ENCODE measurements around the gene NPBWR2. TPM values are rescaled to one million over a fixed set of nuclear protein-coding genes. Genes with fewer than 3 reads are reported as not detected.
A peak's percentile ranks its signal among the peaks of the same experiment; 100 is the strongest.

NPBWR2 gene
- total RNA-seq, 1 donor from 2014 or later = not detected

DNA sequence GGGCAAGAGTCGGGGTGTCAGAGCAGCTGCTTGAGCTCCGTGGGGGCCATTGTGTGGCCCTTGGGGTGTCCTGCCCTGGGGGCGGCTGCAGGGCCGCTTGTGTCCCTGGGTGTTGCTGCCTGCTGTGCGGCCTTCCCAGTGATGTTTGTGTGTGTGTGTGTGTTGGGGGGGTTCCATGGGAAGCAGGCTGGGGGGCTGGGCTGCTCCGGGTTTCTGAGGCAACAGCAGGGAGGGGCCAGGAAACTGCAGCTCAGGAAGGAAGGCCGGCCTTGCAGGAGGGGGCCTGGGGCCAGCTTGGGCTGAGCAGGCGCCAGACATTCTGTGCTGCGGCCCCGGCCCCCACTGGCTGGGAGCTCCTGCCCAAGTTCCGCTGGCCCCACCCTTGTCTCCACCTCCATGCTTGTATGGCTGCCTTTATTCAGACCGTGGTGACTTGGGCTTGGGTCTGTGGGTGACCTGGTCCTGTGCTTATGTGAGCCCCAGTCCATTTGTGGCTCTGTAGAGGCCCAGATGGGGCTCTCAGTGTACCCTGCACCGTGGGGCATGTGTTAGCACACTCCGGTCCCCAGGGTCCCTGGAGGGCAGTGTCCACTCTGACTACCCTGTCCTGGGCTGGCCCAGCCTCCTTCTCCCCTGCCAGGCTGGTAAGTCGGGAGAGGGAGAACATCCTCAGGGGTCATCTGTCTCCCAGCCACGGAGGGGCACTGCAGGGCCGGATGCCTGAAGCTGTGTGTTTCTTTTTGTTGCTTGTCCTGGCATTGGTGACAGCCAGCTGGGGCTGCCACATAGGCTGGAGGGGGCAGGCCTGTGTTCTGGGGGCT is 53.3 kb downstream of the NPBWR2 start:
- Mint-ChIP-seq H3K9me3 (no peaks in the 10 kb centered on the region), H3K27me3 (ENCODE audit: low read depth) (peaks cover 38% of the 10 kb centered on the region), H3K27ac (ENCODE audit: unreplicated experiment) (peak overlapping the region; percentile 19), H3K4me3 (peak overlapping the region; percentile 3), H3K36me3 (ENCODE audit: low read depth) (no peaks in the 10 kb centered on the region), H3K4me1 (peaks cover 6% of the 10 kb centered on the region)
- TF ChIP-seq, protein P1, sequence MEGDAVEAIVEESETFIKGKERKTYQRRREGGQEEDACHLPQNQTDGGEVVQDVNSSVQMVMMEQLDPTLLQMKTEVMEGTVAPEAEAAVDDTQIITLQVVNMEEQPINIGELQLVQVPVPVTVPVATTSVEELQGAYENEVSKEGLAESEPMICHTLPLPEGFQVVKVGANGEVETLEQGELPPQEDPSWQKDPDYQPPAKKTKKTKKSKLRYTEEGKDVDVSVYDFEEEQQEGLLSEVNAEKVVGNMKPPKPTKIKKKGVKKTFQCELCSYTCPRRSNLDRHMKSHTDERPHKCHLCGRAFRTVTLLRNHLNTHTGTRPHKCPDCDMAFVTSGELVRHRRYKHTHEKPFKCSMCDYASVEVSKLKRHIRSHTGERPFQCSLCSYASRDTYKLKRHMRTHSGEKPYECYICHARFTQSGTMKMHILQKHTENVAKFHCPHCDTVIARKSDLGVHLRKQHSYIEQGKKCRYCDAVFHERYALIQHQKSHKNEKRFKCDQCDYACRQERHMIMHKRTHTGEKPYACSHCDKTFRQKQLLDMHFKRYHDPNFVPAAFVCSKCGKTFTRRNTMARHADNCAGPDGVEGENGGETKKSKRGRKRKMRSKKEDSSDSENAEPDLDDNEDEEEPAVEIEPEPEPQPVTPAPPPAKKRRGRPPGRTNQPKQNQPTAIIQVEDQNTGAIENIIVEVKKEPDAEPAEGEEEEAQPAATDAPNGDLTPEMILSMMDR (conservative IDR thresholded peaks at IDR 0.05) = no peak
- DNase-seq (ENCODE audit: low read depth, low spot score) = no peak

Small RNA genes within 50 kb of the gene (microRNA-seq; reads per million reads assigned to microRNA genes)
- gene MIR6813 = not detected

Other genes starting within 250 kb of the NPBWR2 start
- gene ABHD16B, start 246.1 kb downstream of the NPBWR2 start, total RNA-seq = not detected in 2 replicates
- gene TPD52L2, start 242.3 kb downstream of the NPBWR2 start, total RNA-seq = 57.4 and 58.2 TPM in 2 replicates
- 46.9 and 47.3 TPM in 2 replicates for gene DNAJC5, start 212.4 kb downstream of the NPBWR2 start, total RNA-seq
- 39.3 and 39.9 TPM in 2 replicates for gene UCKL1, start 151.1 kb downstream of the NPBWR2 start, total RNA-seq
- 33.0 and 34.0 TPM in 2 replicates for gene ZNF512B, start 137.6 kb downstream of the NPBWR2 start, total RNA-seq
- 6.4 and 8.0 TPM in 2 replicates for gene SAMD10, start 127.9 kb downstream of the NPBWR2 start, total RNA-seq
- gene PRPF6, start 126.4 kb downstream of the NPBWR2 start, total RNA-seq = 77.4 and 81.5 TPM in 2 replicates
- 2.1 and 2.3 TPM in 2 replicates for gene C20orf204, start 71.4 kb downstream of the NPBWR2 start, total RNA-seq
- gene SOX18, start 57.9 kb downstream of the NPBWR2 start, total RNA-seq = not detected in 2 replicates
- 82.5 and 83.3 TPM in 2 replicates for gene TCEA2, start 44.4 kb downstream of the NPBWR2 start, total RNA-seq
- gene RGS19, start 28.0 kb downstream of the NPBWR2 start, total RNA-seq = 11.1 and 11.7 TPM in 2 replicates
- gene OPRL1, start 27.5 kb downstream of the NPBWR2 start, total RNA-seq = 0.93 and 0.96 TPM in 2 replicates
- gene LKAAEAR1, start 23.2 kb downstream of the NPBWR2 start, total RNA-seq = not detected in 2 replicates
- gene MYT1, start 56.9 kb upstream of the NPBWR2 start, total RNA-seq = 4.0 and 4.3 TPM in 2 replicates
- 61.6 and 65.4 TPM in 2 replicates for gene PCMTD2, start 148.2 kb upstream of the NPBWR2 start, total RNA-seq

Data from neural crest cell (in vitro differentiated cells).